Measurements from ENCODE around the gene ZCCHC14. TPM values are rescaled to one million over a fixed set of nuclear protein-coding genes. Genes with fewer than 3 reads are reported as not detected.

Gene ZCCHC14
- total RNA-seq, 1 experiment from 2014 or later = 27.7 TPM

- Mint-ChIP-seq H3K36me3 (ENCODE audit: insufficient read depth in 1 of 3, low read depth in 3 of 3) (peaks cover 23 to 65% (median 65%) of the 10 kb centered on the region in 3 experiments; a peak in 6 of 7 replicates), H3K4me3 (no peak overlapping the region)
- TF ChIP-seq CTCF (conservative IDR thresholded peaks at IDR 0.05) = no peak
These were observed 75.3 kb downstream of the ZCCHC14 start for GRCh38 chr16:87417528-87417910.

More at GRCh38 chr16:87417528-87417910, 75.3 kb downstream of the ZCCHC14 start:
- no peak overlapping the region for H3K14ac ChIP-seq (ENCODE audit: insufficient read depth, low read length)
- H3K56ac ChIP-seq (ENCODE audit: insufficient read length, low read depth, low read length) = no peak overlapping the region
- no peaks in the 10 kb centered on the region for H3K79me2 ChIP-seq (ENCODE audit: insufficient read depth, low read length)
- Mint-ChIP-seq H3K9me3 (no peaks in the 10 kb centered on the region; a peak in 1 of 5 replicates), H3K4me1 (peaks cover 5 to 9% of the 10 kb centered on the region in 2 experiments), H3K27me3 (ENCODE audit: low read depth) (no peaks in the 10 kb centered on the region), H3K27ac (no peak overlapping the region)
- H2BK5ac ChIP-seq (ENCODE audit: insufficient read length, low read length) = no peak overlapping the region
- H3K4me2 ChIP-seq (ENCODE audit: insufficient read depth, insufficient read length, low read length) = no peak overlapping the region
- H4K5ac ChIP-seq (ENCODE audit: insufficient read length, low read depth, low read length) = no peak overlapping the region
- no peak overlapping the region for H3K18ac ChIP-seq (ENCODE audit: insufficient read length, low read depth, low read length)
- peaks cover 2% of the 10 kb centered on the region for H4K20me1 ChIP-seq (ENCODE audit: control insufficient read depth, insufficient read depth, insufficient read length)
- no peaks in the 10 kb centered on the region for H3K4me1 ChIP-seq (ENCODE audit: insufficient read depth, low read length)
- no peaks in the 10 kb centered on the region for H3K79me1 ChIP-seq (ENCODE audit: insufficient read depth, low read depth, low read length, poor library complexity, severe bottlenecking)
- no peak overlapping the region for H4K91ac ChIP-seq (ENCODE audit: insufficient read length, low read depth, low read length)
- no peak overlapping the region for H2AK5ac ChIP-seq (ENCODE audit: insufficient read length, low read length)
- H2BK15ac ChIP-seq (ENCODE audit: low read depth, low read length) = no peak overlapping the region
- H2BK12ac ChIP-seq (ENCODE audit: insufficient read length, low read depth, low read length) = no peak overlapping the region
- no peak overlapping the region for H3K27ac ChIP-seq (ENCODE audit: insufficient read length, low read depth, low read length)
- H2BK20ac ChIP-seq (ENCODE audit: low read depth, low read length, poor library complexity, severe bottlenecking) = no peak overlapping the region
- H2BK120ac ChIP-seq (ENCODE audit: low read depth, low read length, poor library complexity, severe bottlenecking) = no peak overlapping the region
- H3K27me3 ChIP-seq (ENCODE audit: insufficient read depth, low read length) = no peaks in the 10 kb centered on the region
- no peak overlapping the region for H3K4ac ChIP-seq (ENCODE audit: low read depth, low read length)
- no peak overlapping the region for H3K23ac ChIP-seq (ENCODE audit: insufficient read length, low read depth, low read length)
- WGBS (ENCODE audit: extremely low coverage, insufficient read length, low lambda C conversion rate) = no CpG with 5 or more reads among the region's 13 CpGs
- H4K8ac ChIP-seq (replicated peaks; ENCODE audit: insufficient read length, low read depth, low read length) = no peak overlapping the region
- DNase-seq = no peak
- no peak overlapping the region for H2AFZ ChIP-seq (ENCODE audit: low read length)
- H3K9me3 ChIP-seq (ENCODE audit: control insufficient read depth, low read depth, low read length) = no peaks in the 10 kb centered on the region
- no peak overlapping the region for H3K9ac ChIP-seq (ENCODE audit: extremely low read depth, insufficient read length, low read length)
- no peaks in the 10 kb centered on the region for H3K23me2 ChIP-seq (ENCODE audit: insufficient read length, low read depth, low read length, poor library complexity, severe bottlenecking)
- no peak overlapping the region for H3T11ph ChIP-seq (ENCODE audit: low read length)
